ENCODE measurements around the gene CALR. TPM values are rescaled to one million over a fixed set of nuclear protein-coding genes. Genes with fewer than 3 reads are reported as not detected.

CALR gene
- total RNA-seq, 1 donor from 2014 or later, result 2,193 TPM

GRCh38 chr19:12969292-12969988 is 31.0 kb downstream of the CALR start, which contains the start of gene DAND5:
TSS of gene DAND5 (plus strand) at chr19:12969576. CDS start at chr19:12969661, 85 bp downstream.
- H3K9me3 ChIP-seq (ENCODE audit: insufficient read depth, low read depth, low read length), result no peaks in the 10 kb centered on the region
- H3K36me3 Mint-ChIP-seq (ENCODE audit: low read depth, unreplicated experiment), result no peaks in the 10 kb centered on the region
- peak within 1 kb of the TSS; percentile 46 for H2AFZ ChIP-seq (ENCODE audit: low read depth, low read length)

GRCh38 chr19:12970070-12970820 is 31.8 kb downstream of the CALR start:
- FAIRE-seq, result no peak
- no peaks in the 10 kb centered on the region for H3K36me3 Mint-ChIP-seq (ENCODE audit: low read depth, unreplicated experiment)
- no peak overlapping the region for H3K27ac Mint-ChIP-seq (ENCODE audit: unreplicated experiment)

More at GRCh38 chr19:12969292-12969988, 31.0 kb downstream of the CALR start, which contains the start of gene DAND5:
- Histone ChIP-seq H3K27me3 (ENCODE audit: insufficient read depth, low read length) (no peaks in the 10 kb centered on the region), H3K4me2 (ENCODE audit: low read length) (no peak within 1 kb of the TSS), H3K36me3 (ENCODE audit: insufficient read depth, low read length) (no peaks in the 10 kb centered on the region), H3K9ac (ENCODE audit: low read length) (no peak within 1 kb of the TSS), H3K79me2 (ENCODE audit: insufficient read depth, low read length) (no peaks in the 10 kb centered on the region), H3K4me3 (ENCODE audit: insufficient read depth, low read depth, low read length) (no peak within 1 kb of the TSS), H4K20me1 (ENCODE audit: insufficient read depth, low read length) (no peaks in the 10 kb centered on the region), H3K4me1 (ENCODE audit: insufficient read depth, low read length) (no peaks in the 10 kb centered on the region), H3K27ac (ENCODE audit: low read depth, low read length) (no peak within 1 kb of the TSS)
- FAIRE-seq, result no peak
- Mint-ChIP-seq H3K4me3 (ENCODE audit: unreplicated experiment) (no peak within 1 kb of the TSS), H3K27ac (ENCODE audit: unreplicated experiment) (no peak within 1 kb of the TSS), H3K27me3 (ENCODE audit: low read depth, unreplicated experiment) (peaks cover 8% of the 10 kb centered on the region), H3K9me3 (ENCODE audit: unreplicated experiment) (no peaks in the 10 kb centered on the region), H3K4me1 (ENCODE audit: low read depth, unreplicated experiment) (peaks cover 2% of the 10 kb centered on the region)
- DNase-seq (ENCODE audit: low read depth), result no peak
- no peak for TF ChIP-seq CTCF (IDR thresholded peaks at IDR 0.05; ENCODE audit: insufficient read depth, low read depth, low read length)
- no peak for TF ChIP-seq EZH2 (IDR thresholded peaks at IDR 0.05; ENCODE audit: insufficient read depth, low read length)

More at GRCh38 chr19:12970070-12970820, 31.8 kb downstream of the CALR start:
- no peak overlapping the region for H3K4me2 ChIP-seq (ENCODE audit: low read length)
- peaks cover 2% of the 10 kb centered on the region for H3K4me1 Mint-ChIP-seq (ENCODE audit: low read depth, unreplicated experiment)
- H3K27me3 Mint-ChIP-seq (ENCODE audit: low read depth, unreplicated experiment), result peaks cover 8% of the 10 kb centered on the region
- no peak overlapping the region for H3K9ac ChIP-seq (ENCODE audit: low read length)
- H3K9me3 ChIP-seq (ENCODE audit: insufficient read depth, low read depth, low read length), result no peaks in the 10 kb centered on the region
- no peaks in the 10 kb centered on the region for H3K36me3 ChIP-seq (ENCODE audit: insufficient read depth, low read length)
- H3K27me3 ChIP-seq (ENCODE audit: insufficient read depth, low read length), result no peaks in the 10 kb centered on the region
- no peak overlapping the region for H3K4me3 Mint-ChIP-seq (ENCODE audit: unreplicated experiment)
- H3K27ac ChIP-seq (ENCODE audit: low read depth, low read length), result no peak overlapping the region
- H2AFZ ChIP-seq (ENCODE audit: low read depth, low read length), result no peak overlapping the region
- TF ChIP-seq CTCF (IDR thresholded peaks at IDR 0.05; ENCODE audit: insufficient read depth, low read depth, low read length) (no peak), EZH2 (IDR thresholded peaks at IDR 0.05; ENCODE audit: insufficient read depth, low read length) (no peak)
- no peak overlapping the region for H3K4me3 ChIP-seq (ENCODE audit: insufficient read depth, low read depth, low read length)
- no peaks in the 10 kb centered on the region for H3K9me3 Mint-ChIP-seq (ENCODE audit: unreplicated experiment)
- no peaks in the 10 kb centered on the region for H4K20me1 ChIP-seq (ENCODE audit: insufficient read depth, low read length)
- H3K4me1 ChIP-seq (ENCODE audit: insufficient read depth, low read length), result no peaks in the 10 kb centered on the region
- DNase-seq (ENCODE audit: low read depth), result no peak
- H3K79me2 ChIP-seq (ENCODE audit: insufficient read depth, low read length), result no peaks in the 10 kb centered on the region

Measured in astrocyte (in vitro differentiated cells and primary cell).